OCI-M2 (cell line): Measurements from ENCODE around the gene SMC5.
"Not testable (repeated sequence)": the region's sequence is repeated elsewhere in the genome, so short reads cannot be mapped to it uniquely, and the experiment has no call there.

Experiments used
- DNase-seq: peaks from one replicate; lab custom pipeline; 2025; ENCODE audit not compliant: unreplicated experiment; lab: John Stamatoyannopoulos, UW

SMC5 gene

DNA sequence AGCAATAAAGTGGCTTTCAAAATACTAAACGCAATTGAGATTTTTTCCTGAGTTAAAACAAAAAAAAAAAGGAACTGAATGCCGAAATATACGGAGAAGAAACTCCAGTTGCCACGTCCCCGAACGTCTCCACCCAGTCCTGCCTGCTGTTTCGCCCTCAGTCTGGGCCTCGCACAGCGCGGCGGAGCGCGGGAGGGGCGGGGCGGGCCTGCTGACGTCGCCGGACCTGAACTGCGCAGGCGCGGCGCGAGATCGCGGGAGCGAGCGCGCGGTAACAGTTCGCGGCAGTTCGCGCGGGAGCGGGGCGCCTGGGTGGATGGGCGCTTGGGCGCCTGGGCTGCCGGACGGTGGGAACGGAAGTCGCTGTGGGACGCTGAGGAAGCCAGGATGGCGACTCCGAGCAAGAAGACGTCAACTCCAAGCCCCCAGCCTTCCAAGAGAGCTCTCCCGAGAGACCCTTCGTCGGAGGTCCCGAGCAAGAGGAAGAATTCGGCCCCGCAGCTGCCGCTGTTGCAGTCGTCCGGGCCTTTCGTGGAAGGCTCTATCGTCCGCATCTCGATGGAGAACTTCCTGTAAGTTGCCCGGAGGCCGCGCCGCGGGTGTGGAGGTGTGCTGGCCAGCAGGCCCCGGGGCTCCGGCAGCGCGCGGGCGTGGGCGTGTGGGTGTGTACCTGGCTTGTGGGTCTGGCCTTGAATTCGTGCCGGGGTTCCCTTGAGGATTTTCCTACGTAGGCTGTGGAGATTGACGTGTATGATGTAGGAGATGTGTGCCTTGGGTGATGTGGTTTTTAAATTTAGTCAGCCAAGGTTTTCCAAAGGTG is at the start of gene SMC5:
Gene SMC5 (plus strand): TSS at position 287 of the 820 bp plus-strand sequence. CDS start 101 bp downstream, at position 388.
- peak; percentile 33 for DNase-seq

DNA sequence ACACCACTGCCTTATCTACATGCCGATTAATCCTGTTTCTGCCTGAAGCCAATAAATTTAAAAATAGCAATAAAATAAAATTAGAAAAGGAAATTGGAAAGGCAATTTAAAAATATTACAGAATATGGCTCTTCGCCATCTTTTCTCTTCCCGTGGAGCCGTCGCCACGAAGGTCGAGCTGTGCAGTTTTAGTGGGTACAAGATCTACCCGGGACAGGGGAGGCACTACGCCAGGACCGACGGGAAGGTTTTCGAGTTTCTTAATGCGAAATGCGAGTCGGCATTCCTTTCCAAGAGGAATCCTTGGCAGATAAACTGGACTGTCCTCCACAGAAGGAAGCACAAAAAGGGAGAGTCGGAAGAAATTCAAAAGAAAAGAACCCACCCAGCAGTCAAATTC is 41.7 kb upstream of the SMC5 start:
- no peak for DNase-seq

DNA sequence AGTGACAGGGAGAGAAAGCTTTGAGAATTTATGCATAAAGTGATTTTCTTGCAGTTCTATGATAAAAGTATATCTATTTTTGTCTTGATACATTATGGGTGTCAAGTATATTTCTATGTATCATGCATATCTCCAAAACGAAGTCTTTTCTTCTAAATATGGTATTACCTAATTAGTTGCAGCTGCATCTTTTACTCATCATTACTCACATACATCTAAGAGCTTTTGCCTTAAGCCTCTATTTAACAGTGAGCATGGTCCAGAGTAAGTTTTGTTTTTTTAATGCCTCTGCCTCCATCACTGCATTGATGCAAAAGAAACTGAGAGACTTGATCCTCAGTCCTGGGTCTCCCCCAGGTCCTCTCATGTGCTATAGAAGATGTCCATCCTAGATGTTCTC is 40.0 kb upstream of the SMC5 start:
- no peak for DNase-seq

DNA sequence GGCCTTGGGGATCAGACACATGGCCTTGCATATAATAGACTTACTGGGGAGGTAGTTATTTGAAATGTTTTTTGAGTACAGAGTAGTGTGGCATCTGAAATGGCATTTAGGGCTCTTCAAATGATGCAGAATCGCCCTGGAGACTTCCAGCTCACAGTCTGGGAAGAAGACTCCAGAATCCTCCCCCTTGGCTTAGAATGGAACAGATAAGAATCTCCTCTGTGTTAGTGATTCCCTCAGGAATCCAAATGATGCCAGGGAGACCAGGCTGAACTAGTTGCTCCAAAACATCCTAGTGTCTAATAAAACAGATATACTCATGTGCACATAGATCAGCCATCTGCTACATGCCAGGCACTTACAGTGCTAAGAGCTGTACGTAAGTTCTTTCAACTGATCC is 38.6 kb upstream of the SMC5 start:
- no peak for DNase-seq

DNA sequence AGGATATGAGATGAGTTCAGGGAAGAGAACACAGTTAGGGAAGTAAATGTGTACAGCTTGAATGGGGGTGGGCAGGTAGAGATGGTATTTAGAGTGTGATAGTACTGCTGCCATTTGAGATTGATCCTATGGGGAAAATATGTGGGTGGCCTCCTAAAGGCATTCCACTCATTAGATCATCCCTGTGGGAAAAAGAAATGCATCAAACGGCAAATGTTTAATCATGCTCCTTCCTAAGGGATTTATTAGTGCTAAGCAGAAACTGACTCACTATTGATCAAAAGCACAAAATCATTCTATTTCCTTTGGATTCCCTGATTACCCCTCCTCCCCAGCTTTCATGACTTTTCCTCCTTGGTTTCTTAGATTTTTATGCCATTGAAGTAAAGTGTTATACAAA is 36.4 kb upstream of the SMC5 start:
- no peak for DNase-seq

DNA sequence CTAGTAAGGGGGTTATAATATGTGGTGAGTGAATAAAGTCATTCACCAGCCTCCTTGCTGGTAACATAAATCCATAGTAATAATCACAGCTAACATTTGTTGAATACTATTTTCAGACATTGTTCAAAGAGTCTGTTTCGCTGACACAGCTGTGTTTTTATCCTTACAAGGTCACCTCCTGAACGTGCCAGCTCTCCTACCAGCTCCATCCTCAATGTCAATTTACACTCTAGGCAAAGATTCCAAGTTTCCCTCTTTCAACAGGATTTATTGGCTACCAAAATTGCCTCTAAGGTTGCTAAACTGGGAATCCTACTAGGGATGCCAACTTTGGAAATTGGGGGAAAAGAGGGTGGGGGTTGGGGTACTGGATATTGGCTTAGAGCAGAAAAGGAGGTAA is 30.7 kb upstream of the SMC5 start:
- no peak for DNase-seq

DNA sequence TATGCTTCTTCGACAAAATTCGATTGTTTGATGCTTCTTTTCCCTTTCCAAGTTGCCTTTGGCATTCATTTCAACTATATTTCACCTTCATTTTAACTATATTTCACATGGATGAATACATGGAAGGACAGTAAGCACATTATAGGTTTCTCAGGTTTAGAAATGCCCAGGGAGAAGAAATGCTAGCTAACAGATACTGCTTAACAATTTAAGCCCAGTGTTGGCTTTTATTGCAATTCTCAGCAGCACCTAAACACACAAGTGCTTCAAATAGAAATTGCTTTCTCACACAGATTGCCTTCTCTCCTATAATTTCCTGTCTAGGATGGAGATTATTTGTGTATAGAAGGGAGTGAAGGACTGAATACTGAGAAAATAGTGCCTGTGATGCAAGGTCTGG is 30.2 kb upstream of the SMC5 start:
- no peak for DNase-seq

DNA sequence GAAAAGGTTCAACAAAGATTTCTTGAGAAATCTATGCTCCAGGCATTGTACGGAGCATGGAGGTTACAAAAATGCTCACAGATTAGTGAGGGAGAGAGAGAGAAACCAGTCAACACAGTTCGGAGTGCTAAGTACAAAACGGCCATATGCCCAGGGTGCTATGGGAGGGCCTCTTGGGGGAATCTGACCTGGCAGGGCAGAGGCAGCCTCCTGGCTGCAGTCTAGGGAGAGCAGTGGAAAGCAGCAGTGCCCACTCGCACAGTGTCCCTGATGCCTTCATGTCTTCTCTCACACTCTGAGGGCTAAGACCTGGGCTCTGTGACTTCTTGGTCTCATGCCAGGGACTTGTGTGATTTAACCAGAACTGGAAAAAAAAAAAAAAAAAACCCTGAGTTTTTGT is 29.8 kb upstream of the SMC5 start:
- no peak for DNase-seq

DNA sequence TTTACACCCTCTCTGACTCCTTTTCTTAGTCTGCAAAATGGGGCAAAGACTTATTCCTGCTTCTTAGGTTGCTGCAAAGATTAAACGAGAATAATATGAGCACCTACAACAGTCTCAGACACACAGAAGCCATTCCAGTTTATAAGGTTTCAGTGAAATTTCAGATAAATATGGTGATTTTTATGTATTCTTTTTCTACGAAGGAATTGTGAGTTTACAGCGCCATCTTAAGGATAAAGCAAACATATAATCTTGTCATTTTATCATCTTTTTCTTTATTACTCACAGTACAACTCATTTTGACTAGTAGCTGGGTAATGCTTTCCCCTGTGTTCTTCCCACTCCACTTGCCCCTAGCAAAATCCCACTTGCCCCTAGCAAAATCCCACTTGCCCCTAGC is 29.2 kb upstream of the SMC5 start:
- DNase-seq = no peak

DNA sequence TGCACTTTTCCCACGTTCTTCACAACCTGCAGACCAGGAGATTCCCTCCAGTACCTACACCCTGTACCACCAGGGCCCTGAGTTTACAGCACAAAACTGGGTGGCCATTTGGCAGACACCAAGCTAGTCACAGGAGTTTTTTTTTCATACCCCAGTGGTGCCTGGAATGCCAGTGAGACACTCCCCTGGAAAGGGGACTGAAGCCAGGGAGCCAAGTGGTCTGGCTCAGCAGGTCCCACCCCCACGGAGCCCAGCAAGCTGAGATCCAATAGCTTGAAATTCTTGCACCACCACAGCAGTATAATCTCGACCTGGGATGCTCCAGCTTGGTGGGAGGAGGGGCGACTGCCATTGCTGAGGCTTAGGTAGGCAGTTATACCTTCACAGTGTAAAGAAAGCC is 26.3 kb upstream of the SMC5 start:
- DNase-seq = no peak

DNA sequence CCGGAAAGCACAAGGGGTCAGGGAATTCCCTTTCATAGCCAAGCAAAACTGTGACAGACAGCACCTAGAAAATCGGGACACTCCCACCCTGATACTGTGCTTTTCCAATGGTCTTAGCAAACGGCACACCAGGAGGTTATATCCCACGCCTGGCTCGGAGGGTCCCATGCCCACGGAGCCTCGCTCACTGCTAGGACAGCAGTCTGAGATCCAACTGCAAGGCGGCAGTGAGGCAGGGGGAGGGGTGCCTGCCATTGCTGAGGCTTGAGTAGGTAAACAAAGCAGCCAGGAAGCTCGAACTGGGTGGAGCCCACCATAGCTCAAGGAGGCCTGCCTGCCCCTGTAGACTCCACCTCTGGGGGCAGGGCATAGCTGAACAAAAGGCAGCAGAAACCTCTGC is 24.6 kb upstream of the SMC5 start:
- not testable (repeated sequence) for DNase-seq

DNA sequence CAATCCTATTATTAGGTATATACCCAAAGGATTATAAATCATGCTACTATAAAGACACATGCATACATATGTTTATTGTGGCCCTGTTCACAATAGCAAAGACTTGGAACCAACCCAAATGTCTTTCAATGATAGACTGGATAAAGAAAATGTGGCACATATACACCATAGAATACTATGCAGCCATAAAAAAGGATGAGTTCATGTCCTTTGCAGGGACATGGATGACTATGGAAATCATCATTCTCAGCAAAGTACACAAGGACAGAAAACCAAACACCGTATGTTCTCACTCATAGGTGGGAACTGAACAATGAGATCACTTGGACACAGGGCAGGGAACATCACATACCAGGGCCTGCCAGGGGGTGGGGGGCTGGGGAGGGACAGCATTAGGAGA is 12.8 kb upstream of the SMC5 start:
- not testable (repeated sequence) for DNase-seq

DNA sequence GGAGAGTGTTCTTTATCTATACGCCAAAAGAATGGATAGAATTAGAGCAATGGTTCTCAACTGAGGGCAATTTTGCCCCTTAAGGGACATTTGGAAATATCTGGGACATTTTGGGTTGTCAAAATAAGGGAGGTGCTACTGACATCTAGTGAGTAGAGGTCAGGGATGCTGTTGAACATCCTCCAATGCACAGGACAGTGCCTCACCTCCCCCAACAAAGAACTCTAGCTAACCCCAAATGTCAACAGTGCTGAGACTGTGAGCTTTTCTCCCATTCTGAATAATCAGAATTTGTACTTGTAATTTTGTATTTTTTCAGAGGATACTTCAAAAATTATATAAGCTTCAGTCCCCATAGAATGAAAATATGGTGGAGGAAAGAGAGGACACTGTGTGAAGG is 8.6 kb upstream of the SMC5 start:
- DNase-seq = no peak

DNA sequence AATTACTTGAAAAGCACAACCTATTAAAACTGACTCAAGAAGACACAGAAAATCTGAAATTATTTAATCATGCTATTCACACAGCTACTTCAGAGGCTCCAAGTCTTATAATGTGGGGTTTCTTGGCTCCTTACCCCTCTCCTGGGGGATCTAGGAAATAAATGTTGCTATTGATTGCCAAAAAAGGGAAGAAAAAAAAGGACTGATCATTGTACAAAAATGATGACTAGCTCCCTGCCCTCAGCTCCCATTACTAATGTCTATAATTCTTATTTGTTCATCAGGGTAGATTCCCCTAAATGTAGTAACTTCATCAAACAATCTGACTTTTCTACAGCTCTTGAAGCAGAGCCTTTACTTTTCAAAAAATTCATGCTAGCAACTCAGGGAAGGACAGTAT is 3.3 kb upstream of the SMC5 start:
- DNase-seq = no peak

DNA sequence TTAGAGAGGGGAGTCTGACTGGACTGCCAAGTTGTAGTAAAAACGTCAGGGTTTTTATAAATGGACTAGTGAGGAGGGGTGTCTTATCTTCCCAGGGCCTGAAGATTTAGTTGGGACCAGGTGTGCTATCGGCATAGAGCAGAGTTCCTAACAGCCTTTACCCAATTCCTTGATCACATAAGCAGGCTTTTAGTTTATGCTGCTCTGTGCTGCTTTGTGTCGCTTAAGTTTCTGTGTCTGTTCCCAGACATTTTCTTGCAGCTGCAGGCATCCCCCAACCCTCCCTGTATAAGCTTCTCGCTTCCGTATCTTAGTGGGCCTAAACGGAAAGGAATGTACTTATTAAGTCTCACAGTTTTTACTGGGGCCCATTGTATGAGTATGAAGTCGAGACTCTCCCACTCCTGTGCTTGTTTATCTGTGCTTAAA is 2.6 kb upstream of the SMC5 start:
- no peak for DNase-seq

DNA sequence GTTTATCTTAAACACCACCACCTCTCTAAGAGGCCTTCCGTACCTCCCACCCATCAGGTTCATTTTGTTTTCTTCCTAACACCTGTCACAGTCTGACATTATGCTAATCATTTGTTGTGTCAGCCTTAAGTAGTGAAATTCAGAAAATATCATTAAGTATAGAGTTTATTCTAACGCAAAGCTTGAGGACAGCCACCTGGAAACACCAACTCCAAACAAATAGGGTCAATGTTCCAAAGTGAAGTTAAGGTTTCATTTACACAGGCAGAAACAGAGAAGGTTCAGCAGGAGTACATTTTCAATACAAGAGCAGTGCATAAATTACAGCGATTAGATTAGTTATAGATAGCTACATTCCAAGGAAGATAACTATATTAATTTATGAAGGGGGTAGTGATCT is 1.3 kb upstream of the SMC5 start:
- no peak for DNase-seq

DNA sequence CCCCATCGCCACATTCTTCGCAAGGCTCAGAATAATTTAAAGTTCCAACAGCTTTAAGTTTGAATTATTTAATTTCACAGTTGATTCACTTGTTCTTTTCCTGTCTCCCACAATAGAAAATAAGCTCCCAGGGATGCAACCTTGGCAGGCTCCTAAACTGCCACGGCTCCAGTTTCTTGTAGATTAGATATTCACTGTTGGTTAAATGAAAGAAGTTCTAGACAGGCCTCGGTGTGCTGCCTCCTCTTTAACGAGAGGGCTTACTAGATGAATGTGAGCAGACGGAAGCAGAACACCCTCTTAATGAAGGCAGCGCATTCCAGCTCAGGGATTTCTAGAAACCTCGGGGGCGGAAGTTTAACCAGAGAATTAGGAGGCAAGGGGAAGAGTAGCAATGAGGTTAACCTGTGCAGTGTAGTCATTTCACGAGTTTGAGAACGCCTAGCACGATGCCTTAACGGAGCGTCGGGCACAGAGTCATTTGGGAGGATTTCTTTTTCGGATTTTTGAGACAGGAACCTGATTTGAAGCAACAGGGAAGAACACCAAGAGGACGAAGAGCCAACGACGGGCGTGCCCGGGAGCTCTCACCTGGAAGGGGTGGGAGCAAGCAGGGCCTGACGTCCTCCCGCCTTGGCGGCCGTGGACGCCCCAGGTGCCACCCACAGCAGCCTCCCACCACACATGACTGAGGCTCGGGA is 637 bp upstream of the SMC5 start:
- no peak for DNase-seq

DNA sequence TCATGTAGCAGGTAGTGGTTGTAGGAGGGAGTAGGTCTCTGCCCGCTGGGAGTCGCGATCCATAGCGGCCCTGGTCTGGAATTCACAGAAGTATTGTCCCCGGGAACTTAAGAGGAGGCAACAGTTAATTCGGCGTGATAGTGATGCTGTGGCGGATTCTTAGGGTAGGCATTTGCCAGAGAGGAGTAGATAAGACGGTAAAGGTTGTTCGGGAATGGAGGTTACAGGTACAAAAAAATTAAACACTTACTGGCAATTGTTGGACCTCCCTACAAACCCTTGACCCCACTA is 679 bp downstream of the SMC5 start:
- DNase-seq = no peak

DNA sequence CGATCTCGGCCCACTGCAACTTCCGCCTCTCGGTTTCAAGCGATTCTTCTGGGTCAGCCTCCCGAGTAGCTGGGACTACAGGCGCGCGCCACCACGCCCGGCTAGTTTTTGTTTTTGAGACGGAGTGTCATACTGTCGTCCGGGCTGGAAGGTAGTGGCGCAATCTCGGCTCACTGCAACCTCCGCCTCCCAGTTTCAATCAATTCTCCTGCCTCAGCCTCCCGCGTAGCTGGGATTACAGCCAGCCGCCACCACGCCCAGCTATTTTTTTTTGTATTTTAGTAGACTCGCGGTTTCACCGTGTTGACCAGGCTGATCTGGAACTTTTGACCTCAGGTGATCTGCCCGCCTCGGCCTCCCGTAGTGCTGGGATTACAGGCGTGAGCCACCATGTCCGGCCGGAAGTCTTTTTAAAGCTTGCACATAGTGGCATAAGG is 1.2 kb downstream of the SMC5 start:
- no peak for DNase-seq

DNA sequence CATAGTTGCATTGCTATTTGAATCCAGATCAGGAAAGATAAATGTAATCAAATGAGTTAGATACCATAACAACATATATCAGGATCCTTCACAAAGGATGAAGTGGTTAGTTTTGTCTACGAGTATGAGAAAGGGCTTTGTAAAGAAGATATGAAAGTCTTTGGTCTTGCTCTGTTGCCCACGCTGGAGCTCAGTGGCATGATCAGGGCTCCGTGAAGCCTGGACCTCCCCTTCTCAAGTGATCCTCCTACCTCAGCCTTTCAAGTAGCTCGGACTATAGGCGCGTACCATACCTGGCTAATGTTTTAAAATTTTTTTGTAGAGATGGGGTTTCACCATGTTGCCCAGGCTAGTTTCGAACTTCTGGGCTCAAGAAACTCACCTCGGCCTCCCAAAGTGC is 1.8 kb downstream of the SMC5 start:
- no peak for DNase-seq

DNA sequence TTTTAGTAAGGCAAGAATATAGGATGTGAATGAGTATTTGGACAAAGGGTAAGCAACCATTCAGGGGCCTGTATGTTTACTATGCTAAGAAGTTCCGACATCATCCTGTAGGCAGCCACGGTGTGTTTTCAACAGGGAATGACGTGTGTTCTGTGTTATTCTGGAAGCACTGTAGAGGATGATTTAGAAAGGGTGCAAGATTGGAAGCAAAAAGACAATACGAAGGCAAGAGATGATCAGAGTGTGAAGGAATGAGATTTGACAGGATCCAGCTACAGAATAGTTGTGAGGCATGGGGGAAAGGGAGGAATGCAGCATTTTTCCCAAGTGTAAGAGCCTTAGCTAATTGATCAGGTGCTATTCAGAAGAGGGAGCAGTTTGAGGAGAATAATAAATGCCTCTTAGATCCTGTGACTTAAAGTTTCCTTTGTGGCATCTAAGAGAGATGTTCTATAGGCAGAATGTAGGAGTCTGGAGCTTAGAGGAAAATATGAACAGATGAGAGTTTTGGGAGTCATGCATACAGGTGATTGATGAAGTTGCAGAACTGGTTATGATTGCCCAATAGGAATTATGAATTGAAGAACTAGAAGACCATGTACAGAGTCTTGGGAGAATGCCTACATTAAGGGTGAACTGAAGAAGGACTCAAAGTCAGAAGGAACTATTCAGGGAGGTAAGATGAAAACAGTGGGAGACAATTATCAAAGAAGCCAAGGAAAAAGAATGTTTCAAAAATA is 2.5 kb downstream of the SMC5 start:
- no peak for DNase-seq

DNA sequence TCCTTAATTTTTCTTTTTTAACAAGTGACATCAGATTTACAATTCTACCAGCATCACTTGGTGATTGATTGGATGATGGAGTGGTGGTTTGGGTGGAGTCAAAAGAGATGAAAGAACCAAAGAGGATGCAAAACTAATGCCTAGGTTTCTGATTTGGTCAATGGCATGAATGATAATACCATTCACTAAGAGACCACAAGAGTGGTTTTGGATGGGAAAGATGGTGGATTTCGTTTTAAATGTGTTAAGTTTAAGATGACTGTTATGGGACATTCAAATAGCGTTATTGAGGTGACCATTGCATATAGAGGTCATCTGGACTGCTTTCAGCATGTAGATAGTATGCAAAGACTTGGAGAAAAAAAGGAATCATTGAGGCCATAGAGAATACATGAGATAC is 3.6 kb downstream of the SMC5 start:
- DNase-seq = no peak
